H1 (cell line): ENCODE data around the gene OR10A2. TPM values are rescaled to one million over a fixed set of nuclear protein-coding genes. Genes with fewer than 3 reads are reported as not detected.

Experiments
- CTCF ChIA-PET: fragments of 300-600 bp; sonication (Branson Sonifier 250); formaldehyde crosslinking; loops from one replicate; lab custom pipeline; 2021; ENCODE audit not compliant: partially characterized antibody; lab: Charles Lee
- POLR2A ChIA-PET: fragments of 300-600 bp; sonication (Branson Sonifier 250); formaldehyde crosslinking; loops from one replicate; lab custom pipeline; 2021; ENCODE audit warnings: inconsistent platforms; ENCODE audit not compliant: partially characterized antibody; lab: Charles Lee
- DNase-seq, 2 experiments: peaks; one replicate each; pipeline versions ENCODE4 v3.0.0 to v3.0.0-alpha.2; 2010 to 2022; ENCODE audit warnings: low spot score in 2 of 2, low read depth in 1 of 2, mixed read lengths in 1 of 2
- FAIRE-seq: peaks from 2 replicates; lab custom pipeline; 2011; peaks lifted over from hg19 to GRCh38; lab: Jason Lieb, UNC
- H2AFZ ChIP-seq: 2 replicates; pipeline ENCODE4 v1.8.1; 2012; ENCODE audit warnings: low read length, inconsistent platforms
- H2AK5ac ChIP-seq: 2 replicates; pipeline ENCODE4 v1.6.1; 2013; ENCODE audit warnings: low read depth, low read length
- H2BK120ac ChIP-seq: replicated peaks from 2 replicates; pipeline ENCODE3; 2013; ENCODE audit warnings: low read depth, low read length, inconsistent platforms
- H2BK12ac ChIP-seq: 2 replicates; pipeline ENCODE4 v1.6.1; 2013; ENCODE audit warnings: low read depth, low read length
- H2BK15ac ChIP-seq: 2 replicates; pipeline ENCODE4 v1.6.1; 2013; ENCODE audit warnings: low read length
- H2BK20ac ChIP-seq: 2 replicates; pipeline ENCODE4 v1.6.1; 2013; ENCODE audit warnings: low read length
- H2BK5ac ChIP-seq: 2 replicates; pipeline ENCODE4 v1.6.1; 2013; ENCODE audit warnings: low read depth, low read length
- H3K14ac ChIP-seq: 2 replicates; pipeline ENCODE4 v1.6.1; 2013; ENCODE audit warnings: inconsistent platforms; ENCODE audit not compliant: insufficient read length
- H3K18ac ChIP-seq: 2 replicates; pipeline ENCODE4 v1.6.1; 2013; ENCODE audit warnings: low read length; ENCODE audit errors: extremely low read depth
- H3K23ac ChIP-seq: 2 replicates; pipeline ENCODE4 v1.6.1; 2013; ENCODE audit warnings: inconsistent platforms; ENCODE audit not compliant: insufficient read length
- H3K23me2 ChIP-seq: 2 replicates; pipeline ENCODE4 v1.6.1; 2013; ENCODE audit warnings: low read depth, low read length
- H3K27ac ChIP-seq: 2 replicates; pipeline ENCODE4 v1.6.1; 2011; ENCODE audit warnings: low read depth, low read length, inconsistent platforms
- H3K27me3 ChIP-seq, 4 experiments: replicated peaks in 1 of 4; 1 replicate in 1 of 4; 2 replicates in 3 of 4; pipeline versions ENCODE4 v1.6.1 to v1.8.1; 2011 to 2013; ENCODE audit warnings: low read length in 3 of 4, mild to moderate bottlenecking in 3 of 4, inconsistent platforms in 2 of 4, mixed read lengths in 2 of 4, moderate library complexity in 1 of 4; ENCODE audit not compliant: control insufficient read depth in 3 of 4, insufficient read depth in 3 of 4; ENCODE audit errors: extremely low read depth in 1 of 4
- H3K36me3 ChIP-seq, 4 experiments: 2 replicates each; pipeline versions ENCODE4 v1.6.1 to v1.8.1; 2011 to 2013; ENCODE audit warnings: mild to moderate bottlenecking in 4 of 4, low read length in 3 of 4, moderate library complexity in 2 of 4, control low read depth in 1 of 4, inconsistent platforms in 1 of 4; ENCODE audit not compliant: insufficient read depth in 4 of 4, control insufficient read depth in 2 of 4
- H3K4ac ChIP-seq: replicated peaks from 2 replicates; pipeline ENCODE3; 2013; ENCODE audit warnings: low read length, low read depth, mixed read lengths, inconsistent platforms; ENCODE audit not compliant: insufficient read length
- H3K4me1 ChIP-seq, 4 experiments: replicated peaks in 1 of 4; 1 replicate in 1 of 4; 2 replicates in 3 of 4; pipeline versions ENCODE4 v1.6.1 to v1.8.1; 2011 to 2013; ENCODE audit warnings: low read length in 3 of 4, inconsistent platforms in 2 of 4, mixed read lengths in 1 of 4; ENCODE audit not compliant: insufficient read depth in 4 of 4, control insufficient read depth in 3 of 4
- H3K4me2 ChIP-seq, 2 experiments: 2 replicates each; pipeline versions ENCODE4 v1.6.1 to v1.8.1; 2011 to 2013; ENCODE audit warnings: low read depth in 2 of 2, low read length in 2 of 2, control low read depth in 1 of 2, inconsistent platforms in 1 of 2, mild to moderate bottlenecking in 1 of 2; ENCODE audit not compliant: insufficient read depth in 1 of 2
- H3K4me3 ChIP-seq, 4 experiments: fragments of 200-600, 300-600 bp in 1 of 4; sonication (generic), shearing (Covaris generic), sonication (Bioruptor Twin) in 1 of 4; 2 replicates each; pipeline versions ENCODE4 v1.5.1 to v1.8.1; 2011 to 2016; ENCODE audit warnings: low read length in 4 of 4, low read depth in 3 of 4, control low read depth in 2 of 4, inconsistent platforms in 2 of 4, mild to moderate bottlenecking in 2 of 4, mixed read lengths in 1 of 4, moderate library complexity in 1 of 4; ENCODE audit not compliant: insufficient read depth in 2 of 4; ENCODE audit errors: extremely low read depth in 1 of 4
- H3K56ac ChIP-seq: replicated peaks from 2 replicates; pipeline ENCODE3; 2013; ENCODE audit warnings: low read depth, mild to moderate bottlenecking, mixed read lengths, low read length, inconsistent platforms; ENCODE audit not compliant: insufficient read length
- H3K79me1 ChIP-seq: 2 replicates; pipeline ENCODE4 v1.6.1; 2013; ENCODE audit warnings: low read depth, low read length, control low read depth
- H3K79me2 ChIP-seq, 2 experiments: 2 replicates each; pipeline versions ENCODE4 v1.6.1 to v1.8.1; 2012 to 2013; ENCODE audit warnings: low read length in 2 of 2, mild to moderate bottlenecking in 2 of 2, inconsistent platforms in 1 of 2; ENCODE audit not compliant: insufficient read depth in 2 of 2, control insufficient read depth in 1 of 2
- H3K9ac ChIP-seq, 4 experiments: replicated peaks in 1 of 4; 1 replicate in 1 of 4; 2 replicates in 3 of 4; pipeline versions ENCODE4 v1.6.1 to v1.8.1; 2011 to 2013; ENCODE audit warnings: low read depth in 3 of 4, low read length in 3 of 4, control low read depth in 2 of 4, mild to moderate bottlenecking in 2 of 4, moderate library complexity in 2 of 4, inconsistent platforms in 1 of 4; ENCODE audit errors: extremely low read depth in 1 of 4
- H3K9me3 ChIP-seq, 2 experiments: 2 replicates each; pipeline versions ENCODE4 v1.6.1 to v1.8.1; 2012 to 2013; ENCODE audit warnings: mild to moderate bottlenecking in 2 of 2, moderate library complexity in 2 of 2, control low read depth in 1 of 2, inconsistent platforms in 1 of 2, low read depth in 1 of 2, low read length in 1 of 2, mixed read lengths in 1 of 2; ENCODE audit not compliant: insufficient read depth in 2 of 2
- H4K20me1 ChIP-seq, 2 experiments: replicated peaks in 1 of 2; 2 replicates each; pipeline versions ENCODE3 to v1.8.1; 2011 to 2013; ENCODE audit warnings: inconsistent platforms in 2 of 2, low read length in 2 of 2, mild to moderate bottlenecking in 1 of 2; ENCODE audit not compliant: insufficient read depth in 2 of 2, control insufficient read depth in 1 of 2
- H4K5ac ChIP-seq: 2 replicates; pipeline ENCODE4 v1.6.1; 2013; ENCODE audit warnings: low read length, low read depth, mixed read lengths, inconsistent platforms; ENCODE audit not compliant: insufficient read length
- H4K8ac ChIP-seq: 2 replicates; pipeline ENCODE4 v1.8.0; 2013; ENCODE audit warnings: mild to moderate bottlenecking, moderate library complexity, low read length, inconsistent platforms; ENCODE audit not compliant: insufficient read depth; ENCODE audit errors: extremely low read depth
- H4K91ac ChIP-seq: replicated peaks from 2 replicates; pipeline ENCODE3; 2013; ENCODE audit warnings: low read length, mixed read lengths, inconsistent platforms; ENCODE audit not compliant: insufficient read length
- SAP30 ChIP-seq: fragments of 300-600 bp; sonication (generic); IDR thresholded peaks from 2 replicates; pipeline ENCODE4 v1.7.1; 2012; ENCODE audit warnings: low read length, moderate library complexity, mild to moderate bottlenecking, inconsistent platforms; ENCODE audit not compliant: insufficient read depth, insufficient replicate concordance
- SP2 ChIP-seq: IDR thresholded peaks from 2 replicates; pipeline ENCODE4 v1.6.1; 2012; ENCODE audit warnings: mild to moderate bottlenecking, low read length, inconsistent platforms
- SRF ChIP-seq: IDR thresholded peaks from 2 replicates; pipeline ENCODE4 v1.6.1; 2011; ENCODE audit warnings: mild to moderate bottlenecking, low read depth, low read length, moderate library complexity
- polyA plus RNA-seq, 7 experiments: library from polyadenylated mRNA; depleted of rRNA in 3 of 7; stranded (reverse) in 5 of 7; unstranded in 2 of 7; fragments of >200 nt in 5 of 7; fragments of 200-250 nt in 2 of 7; gene quantifications; 1 replicate in 5 of 7; 2 replicates in 1 of 7; 4 replicates in 1 of 7; pipeline versions ENCODE4 v1.2.1 to v1.2.3, GENCODE V29; 2011 to 2013; ENCODE audit warnings: missing spikeins in 2 of 7, mixed read lengths in 2 of 7
- total RNA-seq: library from RNA; stranded (reverse); fragmentation: NEBNext Ultra II Directional; extraction: Animal tissue kit (Norgen Biotek cat#: 25700); gene quantifications from 2 replicates; pipeline ENCODE4 v1.2.1, GENCODE V29; 2021

Gene OR10A2
- total and polyA plus RNA-seq, 2 of the 8 experiments (the other 6 are each of a cell fraction or from before 2014, with no cell fraction given), result not detected

- Histone ChIP-seq H3K56ac (no peak overlapping the region), H3K4me2 (no peak overlapping the region), H3K23ac (no peak overlapping the region), H2BK20ac (no peak overlapping the region), H3K23me2 (no peaks in the 10 kb centered on the region), H2AK5ac (no peak overlapping the region), H3K27me3 (no peaks in the 10 kb centered on the region)
- no peak for FAIRE-seq
- TF ChIP-seq SAP30, result no peak
- TF ChIP-seq SP2, result no peak
- TF ChIP-seq SRF, result no peak
- TF ChIP-seq, all 59 proteins: peak for 0
- H3K79me1 ChIP-seq, result no peaks in the 10 kb centered on the region
- H3K79me2 ChIP-seq, result no peaks in the 10 kb centered on the region
- H3K9me3 ChIP-seq, result no peaks in the 10 kb centered on the region; a peak in 1 of 4 replicates
- no peak overlapping the region for H2AFZ ChIP-seq
- H2BK5ac ChIP-seq, result no peak overlapping the region
- H4K91ac ChIP-seq, result no peak overlapping the region
- no peak overlapping the region for H4K8ac ChIP-seq
- CTCF ChIA-PET, result no interaction called here
- DNase-seq, result no peak
- H3K18ac ChIP-seq, result no peak overlapping the region
- H3K9ac ChIP-seq, result no peak overlapping the region
- no peaks in the 10 kb centered on the region for H3K36me3 ChIP-seq
- H3K27ac ChIP-seq, result no peak overlapping the region
- H3K4ac ChIP-seq, result no peak overlapping the region
- no peaks in the 10 kb centered on the region for H4K20me1 ChIP-seq
- POLR2A ChIA-PET, result no interaction called here
- H4K5ac ChIP-seq, result no peak overlapping the region
- no peak overlapping the region for H3K4me3 ChIP-seq
- H2BK12ac ChIP-seq, result no peak overlapping the region
- peaks cover 0 to 3% (median 0%) of the 10 kb centered on the region in 4 experiments; a peak in 1 of 7 replicates for H3K4me1 ChIP-seq
- no peak overlapping the region for H2BK15ac ChIP-seq
- H2BK120ac ChIP-seq, result no peak overlapping the region
- no peak overlapping the region for H3K14ac ChIP-seq
Measured at GRCh38 chr11:6841694-6842093, 21.2 kb upstream of the OR10A2 start.
